Stimulated activated CD4-positive, alpha-beta T cell treated with anti-CD3 and anti-CD28 coated beads, Interleukin-2, amount 100 ng/mL, for 4 hours (primary cell): ENCODE data around the gene C9orf78.

Experiments used
- DNase-seq: peaks from one replicate; pipeline ENCODE4 v3.0.0-alpha.2; 2020; ENCODE audit warnings: low read depth

Gene C9orf78

GRCh38 chr9:129867136-129868022, 32.3 kb upstream of the C9orf78 start:
- DNase-seq, result no peak

GRCh38 chr9:129866394-129867135, 31.5 kb upstream of the C9orf78 start:
- no peak for DNase-seq

- no peak for DNase-seq
Observed at GRCh38 chr9:129865668-129866320, 30.7 kb upstream of the C9orf78 start.

GRCh38 chr9:129864991-129865647, 30.0 kb upstream of the C9orf78 start:
- DNase-seq, result no peak

- no peak for DNase-seq
Observed at GRCh38 chr9:129863059-129863690, 28.1 kb upstream of the C9orf78 start.

GRCh38 chr9:129861447-129861827, 26.4 kb upstream of the C9orf78 start:
- no peak for DNase-seq

GRCh38 chr9:129860653-129861446, 25.8 kb upstream of the C9orf78 start:
- DNase-seq, result no peak

GRCh38 chr9:129858167-129858962, 23.3 kb upstream of the C9orf78 start:
- no peak for DNase-seq

GRCh38 chr9:129857207-129857606, 22.1 kb upstream of the C9orf78 start:
- no peak for DNase-seq

GRCh38 chr9:129854588-129855110, 19.6 kb upstream of the C9orf78 start:
- DNase-seq, result no peak

- no peak for DNase-seq
Observed at GRCh38 chr9:129853614-129854013, 18.5 kb upstream of the C9orf78 start.

- no peak for DNase-seq
Observed at GRCh38 chr9:129852579-129852978, 17.5 kb upstream of the C9orf78 start.

GRCh38 chr9:129851821-129852220, 16.7 kb upstream of the C9orf78 start:
- no peak for DNase-seq

GRCh38 chr9:129850821-129851550, 15.9 kb upstream of the C9orf78 start:
- no peak for DNase-seq

GRCh38 chr9:129849901-129850300, 14.8 kb upstream of the C9orf78 start:
- no peak for DNase-seq

GRCh38 chr9:129848712-129849441, 13.8 kb upstream of the C9orf78 start:
- no peak for DNase-seq

GRCh38 chr9:129845373-129845772, 10.3 kb upstream of the C9orf78 start:
- no peak for DNase-seq

- no peak for DNase-seq
Observed at GRCh38 chr9:129841071-129841470, 6.0 kb upstream of the C9orf78 start.
